ENCODE measurements around the gene CDK6. TPM values are rescaled to one million over a fixed set of nuclear protein-coding genes. Genes with fewer than 3 reads are reported as not detected.

The CDK6 gene
- total RNA-seq, 1 donor from 2014 or later, result 6.0 TPM

GRCh38 chr7:92644406-92645113 lies 191.8 kb downstream of the CDK6 start:
- Mint-ChIP-seq H3K9me3 (no peaks in the 10 kb centered on the region), H3K27me3 (ENCODE audit: insufficient read depth, low read depth) (peaks cover 2% of the 10 kb centered on the region), H3K27ac (peak overlapping the region; percentile 39), H3K36me3 (peaks cover 9% of the 10 kb centered on the region), H3K4me1 (peaks cover 19% of the 10 kb centered on the region), H3K4me3 (no peak overlapping the region)
- H3K27ac ChIP-seq, result no peak overlapping the region
- H3F3A ChIP-seq (ENCODE audit: low read depth), result no peaks in the 10 kb centered on the region
- DNase-seq (ENCODE audit: low spot score), result no peak
- H3K4me2 ChIP-seq, result no peak overlapping the region
- H3K27me3 ChIP-seq, result no peaks in the 10 kb centered on the region
- no peak overlapping the region for H3K4me3 ChIP-seq
- H2AFZ ChIP-seq (replicated peaks), result no peak overlapping the region
- H3K79me2 ChIP-seq (ENCODE audit: low read depth), result no peaks in the 10 kb centered on the region
- H4K20me1 ChIP-seq (ENCODE audit: low read depth), result no peaks in the 10 kb centered on the region
- TF ChIP-seq EZH2phosphoT487 (IDR thresholded peaks at IDR 0.05) (no peak), EZH2 (IDR thresholded peaks at IDR 0.05) (no peak), CTCF (IDR thresholded peaks at IDR 0.05) (no peak)
- no peaks in the 10 kb centered on the region for H3K36me3 ChIP-seq
- H3K9ac ChIP-seq, result no peak overlapping the region
- no peaks in the 10 kb centered on the region for H3K9me3 ChIP-seq (ENCODE audit: low read depth)
- peaks cover 7% of the 10 kb centered on the region for H3K4me1 ChIP-seq

DNA sequence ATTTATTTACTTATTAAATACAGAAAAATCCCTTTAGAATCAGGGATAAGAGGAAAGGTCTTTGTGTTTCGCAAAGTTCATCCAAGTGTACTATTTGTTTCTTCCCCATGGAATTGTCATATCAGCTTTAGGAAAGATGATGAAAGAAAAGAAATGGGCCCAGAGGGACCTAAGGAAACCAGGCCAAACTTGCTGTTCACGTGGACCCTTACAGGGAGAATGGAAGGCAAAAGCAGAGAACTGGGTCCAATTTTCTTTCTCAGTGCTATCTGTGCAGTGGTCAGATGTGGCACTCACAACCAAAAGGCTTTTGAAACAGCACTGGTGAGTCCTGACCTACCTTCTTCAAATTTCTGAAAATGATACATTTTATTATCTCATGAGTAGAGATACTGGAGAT lies 192.6 kb downstream of the CDK6 start:
- no peak overlapping the region for H3K4me2 ChIP-seq
- no peak overlapping the region for H3K4me3 ChIP-seq
- H3K27ac Mint-ChIP-seq, result no peak overlapping the region
- no peaks in the 10 kb centered on the region for H3K79me2 ChIP-seq (ENCODE audit: low read depth)
- H4K20me1 ChIP-seq (ENCODE audit: low read depth), result no peaks in the 10 kb centered on the region
- H3K4me1 Mint-ChIP-seq, result peaks cover 19% of the 10 kb centered on the region
- no peaks in the 10 kb centered on the region for H3F3A ChIP-seq (ENCODE audit: low read depth)
- H3K9ac ChIP-seq, result no peak overlapping the region
- H3K9me3 Mint-ChIP-seq, result no peaks in the 10 kb centered on the region
- peaks cover 7% of the 10 kb centered on the region for H3K4me1 ChIP-seq
- H3K4me3 Mint-ChIP-seq, result no peak overlapping the region
- H3K27me3 Mint-ChIP-seq (ENCODE audit: insufficient read depth, low read depth), result peaks cover 2% of the 10 kb centered on the region
- H3K36me3 ChIP-seq, result no peaks in the 10 kb centered on the region
- DNase-seq (ENCODE audit: low spot score), result no peak
- H3K9me3 ChIP-seq (ENCODE audit: low read depth), result no peaks in the 10 kb centered on the region
- TF ChIP-seq CTCF (IDR thresholded peaks at IDR 0.05), result no peak
- no peak for TF ChIP-seq EZH2phosphoT487 (IDR thresholded peaks at IDR 0.05)
- TF ChIP-seq EZH2 (IDR thresholded peaks at IDR 0.05), result no peak
- H3K27ac ChIP-seq, result no peak overlapping the region
- H2AFZ ChIP-seq (replicated peaks), result no peak overlapping the region
- no peaks in the 10 kb centered on the region for H3K27me3 ChIP-seq
- peaks cover 13% of the 10 kb centered on the region for H3K36me3 Mint-ChIP-seq

DNA sequence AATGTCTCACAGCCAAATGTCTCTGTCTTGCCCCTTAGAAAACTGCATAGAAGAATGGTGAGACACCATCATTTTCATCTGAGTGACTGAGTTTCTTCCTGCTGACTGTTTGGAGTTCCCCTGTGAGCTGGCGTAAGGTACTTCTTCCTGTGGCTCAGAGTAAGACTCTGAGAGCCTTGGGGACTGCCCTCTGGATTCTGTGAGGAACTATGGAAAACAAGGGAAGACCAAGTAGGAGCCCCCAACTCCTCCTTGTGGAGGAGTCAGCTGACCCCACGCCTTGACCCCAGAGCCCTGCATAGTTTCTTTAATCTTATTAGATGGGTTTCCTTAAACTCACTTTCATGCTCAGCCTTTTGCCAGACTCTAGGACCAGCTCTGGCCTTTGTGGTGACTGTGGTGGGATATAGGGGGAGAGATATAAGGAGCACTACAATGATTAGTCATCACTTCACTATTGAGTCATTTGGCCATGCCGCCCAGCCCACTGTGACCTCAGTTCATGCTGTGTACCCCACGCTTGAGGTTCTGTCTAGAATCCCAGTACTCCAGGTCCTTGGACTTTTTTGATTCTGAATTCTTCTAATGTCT lies 194.4 kb downstream of the CDK6 start:
- H3K4me1 Mint-ChIP-seq, result peaks cover 19% of the 10 kb centered on the region
- no peak overlapping the region for H3K27ac Mint-ChIP-seq

More for the DNA sequence above, 194.4 kb downstream of the CDK6 start:
- Histone ChIP-seq H3K4me3 (no peak overlapping the region), H3K9ac (no peak overlapping the region), H3K27me3 (no peaks in the 10 kb centered on the region), H3F3A (ENCODE audit: low read depth) (no peaks in the 10 kb centered on the region), H2AFZ (replicated peaks) (no peak overlapping the region), H3K4me2 (no peak overlapping the region), H3K79me2 (ENCODE audit: low read depth) (no peaks in the 10 kb centered on the region), H3K36me3 (no peaks in the 10 kb centered on the region), H4K20me1 (ENCODE audit: low read depth) (no peaks in the 10 kb centered on the region), H3K9me3 (ENCODE audit: low read depth) (no peaks in the 10 kb centered on the region), H3K27ac (no peak overlapping the region), H3K4me1 (peaks cover 7% of the 10 kb centered on the region)
- peaks cover 2% of the 10 kb centered on the region for H3K27me3 Mint-ChIP-seq (ENCODE audit: insufficient read depth, low read depth)
- peaks cover 16% of the 10 kb centered on the region for H3K36me3 Mint-ChIP-seq
- no peak for DNase-seq (ENCODE audit: low spot score)
- no peaks in the 10 kb centered on the region for H3K9me3 Mint-ChIP-seq
- H3K4me3 Mint-ChIP-seq, result no peak overlapping the region
- TF ChIP-seq EZH2phosphoT487 (IDR thresholded peaks at IDR 0.05), result no peak
- TF ChIP-seq EZH2 (IDR thresholded peaks at IDR 0.05), result no peak
- TF ChIP-seq CTCF (IDR thresholded peaks at IDR 0.05), result no peak

Measured in neural progenitor cell (in vitro differentiated cells).